HEK293 (cell line): ENCODE data around the gene ADAR.

Experiments used
- ZBTB21 ChIP-seq: fragments of 450-650 bp; formaldehyde crosslinking; IDR thresholded peaks from 2 replicates; pipeline ENCODE4 v1.5.1; 2017; ENCODE audit warnings: missing biosample characterization, missing genetic modification characterization
- ZNF239 ChIP-seq: fragments of 450-650 bp; formaldehyde crosslinking; IDR thresholded peaks from 2 replicates; pipeline ENCODE4 v1.5.1; 2016; ENCODE audit warnings: missing biosample characterization, missing genetic modification characterization
- ZNF768 ChIP-seq: fragments of 450-650 bp; formaldehyde crosslinking; IDR thresholded peaks from 2 replicates; pipeline ENCODE4 v1.5.1; 2018; ENCODE audit warnings: missing biosample characterization, mild to moderate bottlenecking, missing genetic modification characterization
- ZNF830 ChIP-seq: fragments of 450-650 bp; IDR thresholded peaks from 2 replicates; pipeline ENCODE4 v1.5.0; 2018; ENCODE audit warnings: missing biosample characterization, missing genetic modification characterization, low read depth, mild to moderate bottlenecking, moderate library complexity
- TF ChIP-seq, protein P1 (sequence below): sonication (generic); formaldehyde crosslinking; IDR thresholded peaks from 2 replicates; pipeline ENCODE4 v1.8.1; 2022; ENCODE audit warnings: mild to moderate bottlenecking, moderate library complexity, missing genetic modification reagents
- TF ChIP-seq, protein P2 (sequence below): fragments of 450-650 bp; formaldehyde crosslinking; IDR thresholded peaks from 2 replicates; pipeline ENCODE4 v1.5.1; 2016; ENCODE audit warnings: missing biosample characterization, missing genetic modification characterization
- TF ChIP-seq, protein P3 (sequence below): fragments of 450-650 bp; formaldehyde crosslinking; IDR thresholded peaks from 2 replicates; pipeline ENCODE4 v1.5.1; 2016; ENCODE audit warnings: missing biosample characterization, missing genetic modification characterization
- TF ChIP-seq, protein P4 (sequence below): fragments of 450-650 bp; formaldehyde crosslinking; IDR thresholded peaks from 2 replicates; pipeline ENCODE4 v1.5.1; 2016; ENCODE audit warnings: missing biosample characterization, missing genetic modification characterization

DNA sequence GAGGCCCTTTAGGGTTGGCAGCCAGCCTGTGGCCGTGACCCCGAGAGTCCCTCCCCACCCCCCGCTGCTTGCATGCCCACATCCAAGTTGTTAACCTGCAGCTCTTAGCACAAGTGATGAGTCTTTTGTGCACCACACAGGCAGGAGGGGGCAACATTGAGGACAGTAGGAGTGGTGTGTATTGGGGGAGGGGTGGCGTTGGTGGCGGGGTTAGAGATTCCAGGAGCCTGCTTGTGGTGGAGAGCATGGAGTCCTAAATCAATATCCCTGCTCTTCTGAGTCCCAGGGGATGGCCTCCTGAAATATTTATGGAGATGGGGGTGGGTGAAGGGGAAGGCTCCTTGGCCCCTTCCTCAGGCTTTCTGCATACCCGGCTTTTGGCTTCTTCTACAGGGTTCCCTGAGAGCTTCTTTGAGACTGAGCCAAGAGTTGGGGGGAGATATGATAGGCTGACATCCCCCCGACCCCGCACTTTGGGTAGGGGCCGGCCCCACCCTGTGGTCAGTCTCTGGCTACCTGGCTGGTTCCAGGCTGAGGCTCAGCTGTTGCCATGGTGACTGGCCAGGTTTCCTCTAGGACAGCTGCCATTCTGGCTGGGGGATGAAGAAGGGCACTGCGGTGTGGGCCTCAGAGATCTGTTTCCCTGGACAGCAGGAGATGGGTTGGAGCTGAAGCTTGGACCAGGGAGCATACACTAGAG, 35.4 kb downstream of the ADAR start:
- TF ChIP-seq, protein P1, sequence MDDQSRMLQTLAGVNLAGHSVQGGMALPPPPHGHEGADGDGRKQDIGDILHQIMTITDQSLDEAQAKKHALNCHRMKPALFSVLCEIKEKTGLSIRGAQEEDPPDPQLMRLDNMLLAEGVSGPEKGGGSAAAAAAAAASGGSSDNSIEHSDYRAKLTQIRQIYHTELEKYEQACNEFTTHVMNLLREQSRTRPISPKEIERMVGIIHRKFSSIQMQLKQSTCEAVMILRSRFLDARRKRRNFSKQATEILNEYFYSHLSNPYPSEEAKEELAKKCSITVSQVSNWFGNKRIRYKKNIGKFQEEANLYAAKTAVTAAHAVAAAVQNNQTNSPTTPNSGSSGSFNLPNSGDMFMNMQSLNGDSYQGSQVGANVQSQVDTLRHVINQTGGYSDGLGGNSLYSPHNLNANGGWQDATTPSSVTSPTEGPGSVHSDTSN (CRISPR knock-in tag), result no peak
- TF ChIP-seq ZBTB21 (tag by site-specific recombination) (no peak), ZNF768 (no peak), ZNF830 (tag by site-specific recombination) (no peak), ZNF239 (no peak)
- TF ChIP-seq, protein P2, sequence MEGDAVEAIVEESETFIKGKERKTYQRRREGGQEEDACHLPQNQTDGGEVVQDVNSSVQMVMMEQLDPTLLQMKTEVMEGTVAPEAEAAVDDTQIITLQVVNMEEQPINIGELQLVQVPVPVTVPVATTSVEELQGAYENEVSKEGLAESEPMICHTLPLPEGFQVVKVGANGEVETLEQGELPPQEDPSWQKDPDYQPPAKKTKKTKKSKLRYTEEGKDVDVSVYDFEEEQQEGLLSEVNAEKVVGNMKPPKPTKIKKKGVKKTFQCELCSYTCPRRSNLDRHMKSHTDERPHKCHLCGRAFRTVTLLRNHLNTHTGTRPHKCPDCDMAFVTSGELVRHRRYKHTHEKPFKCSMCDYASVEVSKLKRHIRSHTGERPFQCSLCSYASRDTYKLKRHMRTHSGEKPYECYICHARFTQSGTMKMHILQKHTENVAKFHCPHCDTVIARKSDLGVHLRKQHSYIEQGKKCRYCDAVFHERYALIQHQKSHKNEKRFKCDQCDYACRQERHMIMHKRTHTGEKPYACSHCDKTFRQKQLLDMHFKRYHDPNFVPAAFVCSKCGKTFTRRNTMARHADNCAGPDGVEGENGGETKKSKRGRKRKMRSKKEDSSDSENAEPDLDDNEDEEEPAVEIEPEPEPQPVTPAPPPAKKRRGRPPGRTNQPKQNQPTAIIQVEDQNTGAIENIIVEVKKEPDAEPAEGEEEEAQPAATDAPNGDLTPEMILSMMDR (tag by site-specific recombination), result no peak
- TF ChIP-seq, protein P3, sequence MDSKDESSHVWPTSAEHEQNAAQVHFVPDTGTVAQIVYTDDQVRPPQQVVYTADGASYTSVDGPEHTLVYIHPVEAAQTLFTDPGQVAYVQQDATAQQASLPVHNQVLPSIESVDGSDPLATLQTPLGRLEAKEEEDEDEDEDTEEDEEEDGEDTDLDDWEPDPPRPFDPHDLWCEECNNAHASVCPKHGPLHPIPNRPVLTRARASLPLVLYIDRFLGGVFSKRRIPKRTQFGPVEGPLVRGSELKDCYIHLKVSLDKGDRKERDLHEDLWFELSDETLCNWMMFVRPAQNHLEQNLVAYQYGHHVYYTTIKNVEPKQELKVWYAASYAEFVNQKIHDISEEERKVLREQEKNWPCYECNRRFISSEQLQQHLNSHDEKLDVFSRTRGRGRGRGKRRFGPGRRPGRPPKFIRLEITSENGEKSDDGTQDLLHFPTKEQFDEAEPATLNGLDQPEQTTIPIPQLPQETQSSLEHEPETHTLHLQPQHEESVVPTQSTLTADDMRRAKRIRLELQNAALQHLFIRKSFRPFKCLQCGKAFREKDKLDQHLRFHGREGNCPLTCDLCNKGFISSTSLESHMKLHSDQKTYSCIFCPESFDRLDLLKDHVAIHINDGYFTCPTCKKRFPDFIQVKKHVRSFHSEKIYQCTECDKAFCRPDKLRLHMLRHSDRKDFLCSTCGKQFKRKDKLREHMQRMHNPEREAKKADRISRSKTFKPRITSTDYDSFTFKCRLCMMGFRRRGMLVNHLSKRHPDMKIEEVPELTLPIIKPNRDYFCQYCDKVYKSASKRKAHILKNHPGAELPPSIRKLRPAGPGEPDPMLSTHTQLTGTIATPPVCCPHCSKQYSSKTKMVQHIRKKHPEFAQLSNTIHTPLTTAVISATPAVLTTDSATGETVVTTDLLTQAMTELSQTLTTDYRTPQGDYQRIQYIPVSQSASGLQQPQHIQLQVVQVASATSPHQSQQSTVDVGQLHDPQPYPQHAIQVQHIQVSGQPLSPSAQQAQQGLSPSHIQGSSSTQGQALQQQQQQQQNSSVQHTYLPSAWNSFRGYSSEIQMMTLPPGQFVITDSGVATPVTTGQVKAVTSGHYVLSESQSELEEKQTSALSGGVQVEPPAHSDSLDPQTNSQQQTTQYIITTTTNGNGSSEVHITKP (tag by site-specific recombination), result no peak
- TF ChIP-seq, protein P4, sequence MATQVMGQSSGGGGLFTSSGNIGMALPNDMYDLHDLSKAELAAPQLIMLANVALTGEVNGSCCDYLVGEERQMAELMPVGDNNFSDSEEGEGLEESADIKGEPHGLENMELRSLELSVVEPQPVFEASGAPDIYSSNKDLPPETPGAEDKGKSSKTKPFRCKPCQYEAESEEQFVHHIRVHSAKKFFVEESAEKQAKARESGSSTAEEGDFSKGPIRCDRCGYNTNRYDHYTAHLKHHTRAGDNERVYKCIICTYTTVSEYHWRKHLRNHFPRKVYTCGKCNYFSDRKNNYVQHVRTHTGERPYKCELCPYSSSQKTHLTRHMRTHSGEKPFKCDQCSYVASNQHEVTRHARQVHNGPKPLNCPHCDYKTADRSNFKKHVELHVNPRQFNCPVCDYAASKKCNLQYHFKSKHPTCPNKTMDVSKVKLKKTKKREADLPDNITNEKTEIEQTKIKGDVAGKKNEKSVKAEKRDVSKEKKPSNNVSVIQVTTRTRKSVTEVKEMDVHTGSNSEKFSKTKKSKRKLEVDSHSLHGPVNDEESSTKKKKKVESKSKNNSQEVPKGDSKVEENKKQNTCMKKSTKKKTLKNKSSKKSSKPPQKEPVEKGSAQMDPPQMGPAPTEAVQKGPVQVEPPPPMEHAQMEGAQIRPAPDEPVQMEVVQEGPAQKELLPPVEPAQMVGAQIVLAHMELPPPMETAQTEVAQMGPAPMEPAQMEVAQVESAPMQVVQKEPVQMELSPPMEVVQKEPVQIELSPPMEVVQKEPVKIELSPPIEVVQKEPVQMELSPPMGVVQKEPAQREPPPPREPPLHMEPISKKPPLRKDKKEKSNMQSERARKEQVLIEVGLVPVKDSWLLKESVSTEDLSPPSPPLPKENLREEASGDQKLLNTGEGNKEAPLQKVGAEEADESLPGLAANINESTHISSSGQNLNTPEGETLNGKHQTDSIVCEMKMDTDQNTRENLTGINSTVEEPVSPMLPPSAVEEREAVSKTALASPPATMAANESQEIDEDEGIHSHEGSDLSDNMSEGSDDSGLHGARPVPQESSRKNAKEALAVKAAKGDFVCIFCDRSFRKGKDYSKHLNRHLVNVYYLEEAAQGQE (tag by site-specific recombination), result no peak
